ENCODE data around the gene NAGK.

DNA sequence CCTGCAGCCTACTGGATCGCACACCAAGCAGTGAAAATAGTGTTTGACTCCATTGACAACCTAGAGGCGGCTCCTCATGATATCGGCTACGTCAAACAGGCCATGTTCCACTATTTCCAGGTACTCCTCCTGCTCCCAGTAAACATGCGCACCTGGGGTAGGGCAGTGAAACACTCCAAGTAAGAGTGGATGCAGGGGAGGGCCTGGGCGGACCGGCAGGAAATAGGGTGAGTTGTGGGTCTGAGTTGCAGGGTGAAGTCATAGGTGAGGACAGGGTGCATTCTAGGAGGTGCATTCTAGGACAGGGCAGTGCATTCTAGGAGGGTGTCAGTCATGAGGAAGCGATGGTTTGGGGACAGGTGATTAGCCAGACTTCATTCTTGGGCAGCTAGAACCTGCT is 5.0 kb downstream of the NAGK start:
- TF ChIP-seq, protein P1, sequence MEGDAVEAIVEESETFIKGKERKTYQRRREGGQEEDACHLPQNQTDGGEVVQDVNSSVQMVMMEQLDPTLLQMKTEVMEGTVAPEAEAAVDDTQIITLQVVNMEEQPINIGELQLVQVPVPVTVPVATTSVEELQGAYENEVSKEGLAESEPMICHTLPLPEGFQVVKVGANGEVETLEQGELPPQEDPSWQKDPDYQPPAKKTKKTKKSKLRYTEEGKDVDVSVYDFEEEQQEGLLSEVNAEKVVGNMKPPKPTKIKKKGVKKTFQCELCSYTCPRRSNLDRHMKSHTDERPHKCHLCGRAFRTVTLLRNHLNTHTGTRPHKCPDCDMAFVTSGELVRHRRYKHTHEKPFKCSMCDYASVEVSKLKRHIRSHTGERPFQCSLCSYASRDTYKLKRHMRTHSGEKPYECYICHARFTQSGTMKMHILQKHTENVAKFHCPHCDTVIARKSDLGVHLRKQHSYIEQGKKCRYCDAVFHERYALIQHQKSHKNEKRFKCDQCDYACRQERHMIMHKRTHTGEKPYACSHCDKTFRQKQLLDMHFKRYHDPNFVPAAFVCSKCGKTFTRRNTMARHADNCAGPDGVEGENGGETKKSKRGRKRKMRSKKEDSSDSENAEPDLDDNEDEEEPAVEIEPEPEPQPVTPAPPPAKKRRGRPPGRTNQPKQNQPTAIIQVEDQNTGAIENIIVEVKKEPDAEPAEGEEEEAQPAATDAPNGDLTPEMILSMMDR (tag by site-specific recombination; IDR thresholded peaks at IDR 0.05), result no peak
- TF ChIP-seq ZBTB48 (tag by site-specific recombination; IDR thresholded peaks at IDR 0.05), result no peak
